Measurements from ENCODE around the gene ECI1.

The ECI1 gene

GRCh38 chr16:2257726-2258125 lies 6.3 kb upstream of the ECI1 start:
- no peak overlapping the region for H3K9ac ChIP-seq
- no peak overlapping the region for H3K4me2 ChIP-seq (ENCODE audit: low read length)
- H2AFZ ChIP-seq: no peak overlapping the region
- H3K4me3 ChIP-seq (ENCODE audit: low read depth, low read length): no peak overlapping the region
- no peaks in the 10 kb centered on the region for H3K36me3 ChIP-seq (ENCODE audit: control insufficient read depth, insufficient read depth, low read length)
- no peaks in the 10 kb centered on the region for H3K9me3 ChIP-seq (ENCODE audit: control insufficient read depth, low read length)
- no peak overlapping the region for H3K27ac ChIP-seq
- H3K79me2 ChIP-seq: peaks cover 2% of the 10 kb centered on the region
- TF ChIP-seq CTCF (IDR thresholded peaks at IDR 0.05): no peak
- H3K4me1 ChIP-seq: no peaks in the 10 kb centered on the region
- H3K27me3 ChIP-seq (ENCODE audit: control insufficient read depth, insufficient read depth, low read length): no peaks in the 10 kb centered on the region

GRCh38 chr16:2256531-2257140 lies 5.2 kb upstream of the ECI1 start:
- Histone ChIP-seq H3K4me1 (peaks cover 5% of the 10 kb centered on the region), H3K4me3 (ENCODE audit: low read depth, low read length) (no peak overlapping the region), H3K4me2 (ENCODE audit: low read length) (no peak overlapping the region), H3K27me3 (ENCODE audit: control insufficient read depth, insufficient read depth, low read length) (no peaks in the 10 kb centered on the region), H3K36me3 (ENCODE audit: control insufficient read depth, insufficient read depth, low read length) (no peaks in the 10 kb centered on the region), H3K9ac (no peak overlapping the region), H3K27ac (no peak overlapping the region), H3K9me3 (ENCODE audit: control insufficient read depth, low read length) (no peaks in the 10 kb centered on the region), H3K79me2 (peaks cover 2% of the 10 kb centered on the region), H2AFZ (no peak overlapping the region)
- no peak for TF ChIP-seq CTCF (IDR thresholded peaks at IDR 0.05)

GRCh38 chr16:2253293-2253692 lies 1.9 kb upstream of the ECI1 start:
- H3K9me3 ChIP-seq (ENCODE audit: control insufficient read depth, low read length): no peaks in the 10 kb centered on the region
- peaks cover 5% of the 10 kb centered on the region for H3K4me1 ChIP-seq
- H3K9ac ChIP-seq: no peak overlapping the region
- no peak overlapping the region for H3K4me3 ChIP-seq (ENCODE audit: low read depth, low read length)
- no peaks in the 10 kb centered on the region for H3K36me3 ChIP-seq (ENCODE audit: control insufficient read depth, insufficient read depth, low read length)
- no peak for TF ChIP-seq CTCF (IDR thresholded peaks at IDR 0.05)
- no peak overlapping the region for H3K4me2 ChIP-seq (ENCODE audit: low read length)
- H2AFZ ChIP-seq: no peak overlapping the region
- no peaks in the 10 kb centered on the region for H3K27me3 ChIP-seq (ENCODE audit: control insufficient read depth, insufficient read depth, low read length)
- no peak overlapping the region for H3K27ac ChIP-seq
- H3K79me2 ChIP-seq: peaks cover 2% of the 10 kb centered on the region

GRCh38 chr16:2252806-2253148 lies 1.4 kb upstream of the ECI1 start:
- Histone ChIP-seq H3K4me2 (ENCODE audit: low read length) (no peak overlapping the region), H3K4me1 (peaks cover 5% of the 10 kb centered on the region), H2AFZ (no peak overlapping the region), H3K27me3 (ENCODE audit: control insufficient read depth, insufficient read depth, low read length) (no peaks in the 10 kb centered on the region), H3K4me3 (ENCODE audit: low read depth, low read length) (no peak overlapping the region), H3K36me3 (ENCODE audit: control insufficient read depth, insufficient read depth, low read length) (no peaks in the 10 kb centered on the region), H3K9ac (no peak overlapping the region), H3K79me2 (peaks cover 2% of the 10 kb centered on the region), H3K9me3 (ENCODE audit: control insufficient read depth, low read length) (no peaks in the 10 kb centered on the region), H3K27ac (no peak overlapping the region)
- no peak for TF ChIP-seq CTCF (IDR thresholded peaks at IDR 0.05)

GRCh38 chr16:2250652-2251295 lies 613 bp downstream of the ECI1 start:
- Histone ChIP-seq H3K4me3 (ENCODE audit: low read depth, low read length) (peak overlapping the region; percentile 75), H3K4me1 (peaks cover 5% of the 10 kb centered on the region), H3K27me3 (ENCODE audit: control insufficient read depth, insufficient read depth, low read length) (no peaks in the 10 kb centered on the region), H3K27ac (peak overlapping the region; percentile 76), H3K36me3 (ENCODE audit: control insufficient read depth, insufficient read depth, low read length) (no peaks in the 10 kb centered on the region), H3K9ac (no peak overlapping the region), H3K4me2 (ENCODE audit: low read length) (peak overlapping the region; percentile 63), H2AFZ (peak overlapping the region; percentile 84), H3K79me2 (no peaks in the 10 kb centered on the region), H3K9me3 (ENCODE audit: control insufficient read depth, low read length) (no peaks in the 10 kb centered on the region)
- TF ChIP-seq CTCF (IDR thresholded peaks at IDR 0.05): no peak
